SU-DHL-6 (cell line): ENCODE measurements around the gene LCAT.

ENCODE experiments used
- H2AFZ ChIP-seq: fragments of 200-600 bp; sonication (generic); 2 replicates; pipeline ENCODE4 v1.6.1; 2014; ENCODE audit warnings: low read depth, mild to moderate bottlenecking, moderate library complexity, mixed read lengths, antibody characterized with exemption, low read length; ENCODE audit not compliant: severe bottlenecking
- H3F3A ChIP-seq: fragments of 200-600 bp; shearing (Covaris generic); 2 replicates; pipeline ENCODE4 v1.6.0; 2016; ENCODE audit warnings: antibody characterized with exemption, mild to moderate bottlenecking; ENCODE audit not compliant: insufficient read depth
- H3K27ac ChIP-seq: fragments of 200-600 bp; sonication (generic); 2 replicates; pipeline ENCODE4 v1.5.1; 2016; ENCODE audit warnings: low read depth, mild to moderate bottlenecking, low read length, moderate library complexity, mixed read lengths
- H3K27me3 ChIP-seq: fragments of 200-600 bp; sonication (generic), shearing (Covaris generic); 2 replicates; pipeline ENCODE4 v1.6.0; 2014; ENCODE audit warnings: mild to moderate bottlenecking, low read length
- H3K36me3 ChIP-seq: fragments of 200-600 bp; sonication (generic); 2 replicates; pipeline ENCODE4 v1.6.1; 2014; ENCODE audit warnings: mild to moderate bottlenecking, low read length, mixed read lengths
- H3K4me2 ChIP-seq: fragments of 300-600, 200-600 bp; shearing (Covaris generic), sonication (generic); 2 replicates; pipeline ENCODE4 v1.6.0; 2014; ENCODE audit warnings: low read length, low read depth, mild to moderate bottlenecking; ENCODE audit not compliant: poor library complexity, severe bottlenecking
- H3K4me3 ChIP-seq: fragments of 200-600 bp; sonication (generic); 2 replicates; pipeline ENCODE4 v1.5.1; 2014; ENCODE audit warnings: antibody characterized with exemption, low read length, mild to moderate bottlenecking, mixed read lengths; ENCODE audit not compliant: insufficient read depth, poor library complexity, severe bottlenecking
- H3K79me2 ChIP-seq: fragments of 200-600 bp; sonication (generic); 2 replicates; pipeline ENCODE4 v1.6.1; 2014; ENCODE audit warnings: mild to moderate bottlenecking, low read length, moderate library complexity; ENCODE audit not compliant: insufficient read depth
- H3K9ac ChIP-seq: fragments of 200-600 bp; sonication (generic); 2 replicates; pipeline ENCODE4 v1.7.0; 2014; ENCODE audit warnings: mild to moderate bottlenecking, low read length
- H3K9me2 ChIP-seq: fragments of 200-600 bp; sonication (generic); replicated peaks from 2 replicates; pipeline ENCODE4 v1.6.1; 2014; ENCODE audit warnings: low read length; ENCODE audit not compliant: insufficient read depth
- H3K9me3 ChIP-seq: fragments of 200-600 bp; sonication (generic); 2 replicates; pipeline ENCODE4 v1.6.1; 2014; ENCODE audit warnings: low read length, mixed read lengths; ENCODE audit not compliant: insufficient read depth
- H4K20me1 ChIP-seq: fragments of 200-600 bp; sonication (generic); 2 replicates; pipeline ENCODE4 v1.6.1; 2014; ENCODE audit warnings: low read depth, mild to moderate bottlenecking, antibody characterized with exemption, low read length, moderate library complexity, mixed read lengths
- EZH2phosphoT487 ChIP-seq: fragments of 200-600 bp; sonication (generic), shearing (Covaris generic); conservative IDR thresholded peaks from 2 replicates; pipeline ENCODE4 v1.6.1; 2018; ENCODE audit warnings: mild to moderate bottlenecking, antibody characterized with exemption, low read length, moderate library complexity, mixed read lengths
- TF ChIP-seq, protein P1 (sequence below): fragments of 200-600 bp; sonication (generic); IDR thresholded peaks from one replicate; pipeline ENCODE4 v1.5.1; 2017; ENCODE audit warnings: antibody characterized with exemption, mild to moderate bottlenecking, low read length, moderate library complexity; ENCODE audit not compliant: insufficient read depth, poor library complexity, severe bottlenecking

LCAT gene

DNA sequence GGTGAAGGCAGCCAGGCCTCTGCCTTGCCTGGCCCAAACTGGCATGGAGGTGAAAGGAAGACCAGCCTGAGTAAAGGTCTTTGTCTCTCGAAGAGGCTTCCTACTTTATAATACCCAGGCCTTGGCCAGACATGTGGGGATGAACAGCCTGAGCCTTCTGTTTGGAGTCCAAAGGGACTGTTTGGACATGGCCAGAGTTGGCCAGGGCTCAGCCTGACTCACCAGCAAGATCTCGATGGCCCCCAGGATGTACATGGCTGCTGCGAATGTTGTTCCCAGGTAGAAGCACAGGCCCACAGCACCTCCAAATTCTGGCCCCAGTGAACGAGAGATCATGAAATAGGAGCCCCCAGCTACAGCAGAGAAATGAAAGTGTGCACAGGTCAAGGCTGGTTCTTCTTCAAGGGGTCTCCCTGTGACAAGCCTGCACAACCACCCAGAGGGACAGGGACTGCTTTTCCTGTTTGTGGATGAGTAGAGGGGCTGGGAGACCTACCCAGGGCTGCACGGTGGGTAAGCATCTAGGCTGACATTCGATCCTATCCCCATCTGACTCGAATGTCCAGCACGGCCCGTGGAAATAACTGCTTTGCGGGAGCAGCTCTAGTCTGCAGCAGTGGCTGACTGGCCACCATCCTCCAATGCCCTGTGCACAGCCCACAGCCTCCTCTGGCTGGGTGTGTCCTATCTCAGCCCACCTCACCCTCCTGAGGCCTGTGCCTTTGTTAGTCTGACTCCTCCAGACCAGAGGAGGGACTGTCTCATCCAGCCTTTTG lies 10.7 kb upstream of the LCAT start:
- Histone ChIP-seq H3K4me3 (no peak overlapping the region), H3K9me3 (no peaks in the 10 kb centered on the region), H3K27me3 (no peaks in the 10 kb centered on the region), H2AFZ (no peak overlapping the region), H3K9ac (no peak overlapping the region), H3K27ac (no peak overlapping the region), H3K9me2 (no peaks in the 10 kb centered on the region), H4K20me1 (no peaks in the 10 kb centered on the region), H3F3A (no peaks in the 10 kb centered on the region), H3K79me2 (no peaks in the 10 kb centered on the region), H3K4me2 (no peak overlapping the region), H3K36me3 (no peaks in the 10 kb centered on the region)
- TF ChIP-seq EZH2phosphoT487 = no peak
- TF ChIP-seq, protein P1, sequence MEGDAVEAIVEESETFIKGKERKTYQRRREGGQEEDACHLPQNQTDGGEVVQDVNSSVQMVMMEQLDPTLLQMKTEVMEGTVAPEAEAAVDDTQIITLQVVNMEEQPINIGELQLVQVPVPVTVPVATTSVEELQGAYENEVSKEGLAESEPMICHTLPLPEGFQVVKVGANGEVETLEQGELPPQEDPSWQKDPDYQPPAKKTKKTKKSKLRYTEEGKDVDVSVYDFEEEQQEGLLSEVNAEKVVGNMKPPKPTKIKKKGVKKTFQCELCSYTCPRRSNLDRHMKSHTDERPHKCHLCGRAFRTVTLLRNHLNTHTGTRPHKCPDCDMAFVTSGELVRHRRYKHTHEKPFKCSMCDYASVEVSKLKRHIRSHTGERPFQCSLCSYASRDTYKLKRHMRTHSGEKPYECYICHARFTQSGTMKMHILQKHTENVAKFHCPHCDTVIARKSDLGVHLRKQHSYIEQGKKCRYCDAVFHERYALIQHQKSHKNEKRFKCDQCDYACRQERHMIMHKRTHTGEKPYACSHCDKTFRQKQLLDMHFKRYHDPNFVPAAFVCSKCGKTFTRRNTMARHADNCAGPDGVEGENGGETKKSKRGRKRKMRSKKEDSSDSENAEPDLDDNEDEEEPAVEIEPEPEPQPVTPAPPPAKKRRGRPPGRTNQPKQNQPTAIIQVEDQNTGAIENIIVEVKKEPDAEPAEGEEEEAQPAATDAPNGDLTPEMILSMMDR = no peak

DNA sequence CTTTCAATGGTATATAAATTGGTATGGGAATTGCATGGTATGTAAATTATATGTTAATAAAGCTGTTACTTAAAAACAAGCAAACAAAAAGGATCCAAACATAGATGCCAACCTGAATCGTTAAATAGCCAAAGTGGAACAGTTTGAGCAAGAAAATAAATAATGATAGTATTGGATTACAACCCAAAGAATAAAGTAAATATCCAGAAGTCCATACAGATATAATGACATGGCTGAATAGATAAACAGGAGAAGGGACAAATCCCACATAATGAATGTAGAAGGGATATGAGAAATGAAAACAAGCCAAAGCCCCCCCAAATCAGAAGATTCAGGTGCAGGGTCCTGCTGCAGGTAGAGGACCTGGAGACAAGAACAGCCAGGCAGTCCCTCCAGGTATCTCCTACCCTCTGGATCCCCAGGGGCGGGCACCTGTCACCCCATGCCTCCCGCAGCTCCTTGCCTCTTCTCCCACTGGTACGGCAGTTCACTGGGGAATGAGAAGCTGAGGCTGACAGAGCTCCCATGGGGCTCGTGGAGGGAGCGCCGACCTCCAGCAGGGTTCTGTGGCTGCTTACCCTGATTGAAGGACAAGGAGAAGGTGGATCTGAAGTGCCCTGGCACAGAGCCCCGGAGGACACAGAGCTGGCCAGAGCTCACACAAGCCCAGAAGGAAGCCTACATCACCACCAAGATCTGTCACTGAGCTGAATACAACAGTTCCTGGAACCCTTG lies 9.9 kb upstream of the LCAT start:
- Histone ChIP-seq H3K27me3 (no peaks in the 10 kb centered on the region), H3K9me3 (no peaks in the 10 kb centered on the region), H3K36me3 (no peaks in the 10 kb centered on the region)

DNA sequence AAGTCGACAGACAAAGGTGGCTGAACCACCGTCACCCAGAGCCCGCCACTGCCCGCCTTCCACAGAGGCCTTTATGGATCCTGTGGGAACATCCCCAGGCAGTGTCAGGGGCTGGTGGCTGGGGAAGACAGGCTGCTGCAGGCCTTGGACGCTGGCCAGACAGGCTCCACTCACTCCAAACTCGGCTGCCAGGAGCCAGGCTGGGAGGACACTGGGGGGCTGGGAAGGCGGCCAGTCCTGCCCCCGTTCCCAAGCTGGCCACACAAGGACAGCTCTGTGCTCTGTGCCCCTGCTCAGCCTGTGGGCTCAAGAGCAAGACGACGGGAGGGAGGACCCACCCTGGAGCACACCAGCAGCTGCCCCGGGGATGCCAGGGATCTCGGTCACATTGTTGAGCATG lies 7.6 kb upstream of the LCAT start:
- Histone ChIP-seq H2AFZ (no peak overlapping the region), H3K9ac (no peak overlapping the region), H3K4me2 (no peak overlapping the region), H3K4me3 (no peak overlapping the region), H3F3A (no peaks in the 10 kb centered on the region), H3K27me3 (no peaks in the 10 kb centered on the region), H3K36me3 (no peaks in the 10 kb centered on the region), H3K79me2 (no peaks in the 10 kb centered on the region), H3K27ac (no peak overlapping the region), H4K20me1 (no peaks in the 10 kb centered on the region), H3K9me2 (no peaks in the 10 kb centered on the region), H3K9me3 (no peaks in the 10 kb centered on the region)
- TF ChIP-seq EZH2phosphoT487 = no peak
- TF ChIP-seq, protein P1 = no peak

More for the DNA sequence above, 9.9 kb upstream of the LCAT start:
- H3K4me2 ChIP-seq = no peak overlapping the region
- no peak overlapping the region for H3K9ac ChIP-seq
- H3K9me2 ChIP-seq = no peaks in the 10 kb centered on the region
- H4K20me1 ChIP-seq = no peaks in the 10 kb centered on the region
- no peak overlapping the region for H3K27ac ChIP-seq
- H3K4me3 ChIP-seq = no peak overlapping the region
- H3K79me2 ChIP-seq = no peaks in the 10 kb centered on the region
- H3F3A ChIP-seq = no peaks in the 10 kb centered on the region
- TF ChIP-seq, protein P1 = no peak
- TF ChIP-seq EZH2phosphoT487 = no peak
- H2AFZ ChIP-seq = no peak overlapping the region
